ENCODE results near the gene TDP1.

TDP1 gene

GRCh38 chr14:89947344-89947743 is 8.4 kb upstream of the TDP1 start:
- no peak for DNase-seq

- no peak for DNase-seq
Measured at GRCh38 chr14:89952576-89952975, 3.2 kb upstream of the TDP1 start.

GRCh38 chr14:89953602-89954001 is 2.1 kb upstream of the TDP1 start:
- DNase-seq, result no peak

- DNase-seq, result peak; percentile 99
Measured at GRCh38 chr14:89954070-89955021, 1.4 kb upstream of the TDP1 start, which contains the start of gene EFCAB11. TSS of gene EFCAB11 (minus strand) at chr14:89954730. CDS start at chr14:89954660, 70 bp downstream.

GRCh38 chr14:89955022-89955744 is 544 bp upstream of the TDP1 start:
- DNase-seq, result no peak

- DNase-seq, result no peak
Measured at GRCh38 chr14:89956661-89957009, 908 bp downstream of the TDP1 start.

- no peak for DNase-seq
Measured at GRCh38 chr14:89957376-89957775, 1.6 kb downstream of the TDP1 start.

- no peak for DNase-seq
Measured at GRCh38 chr14:89957791-89958190, 2.1 kb downstream of the TDP1 start.

- DNase-seq, result no peak
Measured at GRCh38 chr14:89958966-89959365, 3.2 kb downstream of the TDP1 start.

GRCh38 chr14:89959853-89960445 is 4.2 kb downstream of the TDP1 start:
- no peak for DNase-seq

GRCh38 chr14:89960914-89961313 is 5.2 kb downstream of the TDP1 start:
- no peak for DNase-seq

GRCh38 chr14:89963288-89963978 is 7.7 kb downstream of the TDP1 start:
- no peak for DNase-seq

GRCh38 chr14:89965839-89966238 is 10.1 kb downstream of the TDP1 start:
- DNase-seq, result no peak

GRCh38 chr14:89973234-89973823 is 17.6 kb downstream of the TDP1 start:
- DNase-seq, result peak; percentile 58

GRCh38 chr14:89977668-89978067 is 21.9 kb downstream of the TDP1 start:
- no peak for DNase-seq

GRCh38 chr14:89978656-89979055 is 22.9 kb downstream of the TDP1 start:
- no peak for DNase-seq

- no peak for DNase-seq
Measured at GRCh38 chr14:89983375-89983774, 27.6 kb downstream of the TDP1 start.

- no peak for DNase-seq
Measured at GRCh38 chr14:89986462-89987160, 30.9 kb downstream of the TDP1 start.

GRCh38 chr14:89987161-89987475 is 31.4 kb downstream of the TDP1 start:
- no peak for DNase-seq

- DNase-seq, result no peak
Measured at GRCh38 chr14:89988787-89989186, 33.1 kb downstream of the TDP1 start.

GRCh38 chr14:89990218-89990617 is 34.5 kb downstream of the TDP1 start:
- DNase-seq, result no peak

- no peak for DNase-seq
Measured at GRCh38 chr14:89990623-89991275, 35.0 kb downstream of the TDP1 start.
